ENCODE measurements around the gene IGFALS. TPM values are rescaled to one million over a fixed set of nuclear protein-coding genes. Genes with fewer than 3 reads are reported as not detected.
A peak's percentile ranks its signal among the peaks of the same experiment; 100 is the strongest.

Gene IGFALS
- total RNA-seq, 1 experiment from 2014 or later, result not detected

GRCh38 chr16:1777375-1778199, 15.9 kb downstream of the IGFALS start:
- CTCF ChIA-PET, result interaction anchor here (0.5 kb wide), 1 partner anchor 109 kb away, joined by 4 read pairs; no protein-coding TSS in a partner anchor
- no TSS peak for BruUV-seq (replicated peaks)
- Mint-ChIP-seq H3K36me3 (ENCODE audit: insufficient read depth, unreplicated experiment) (peaks cover 100% of the 10 kb centered on the region), H3K4me3 (ENCODE audit: low read depth, unreplicated experiment) (no peak overlapping the region), H3K4me1 (ENCODE audit: low read depth, unreplicated experiment) (peaks cover 13% of the 10 kb centered on the region), H3K9me3 (ENCODE audit: low read depth, unreplicated experiment) (no peaks in the 10 kb centered on the region), H3K27ac (ENCODE audit: unreplicated experiment) (no peak overlapping the region), H3K27me3 (ENCODE audit: unreplicated experiment) (no peaks in the 10 kb centered on the region)
- intact Hi-C loops (cut with micrococcal nuclease; ENCODE audit: unreplicated experiment), result no loop called here
- no peak for TF ChIP-seq CTCF (IDR thresholded peaks at IDR 0.05; ENCODE audit: unreplicated experiment)
- no peak for DNase-seq

- no peak for DNase-seq
- no peaks in the 10 kb centered on the region for H3K27me3 Mint-ChIP-seq (ENCODE audit: unreplicated experiment)
- BruUV-seq (replicated peaks), result no TSS peak
- TF ChIP-seq CTCF (IDR thresholded peaks at IDR 0.05; ENCODE audit: unreplicated experiment), result no peak
- peaks cover 100% of the 10 kb centered on the region for H3K36me3 Mint-ChIP-seq (ENCODE audit: insufficient read depth, unreplicated experiment)
- CTCF ChIA-PET, result interaction anchor here (0.7 kb wide), 1 partner anchor 79 kb away, joined by 3 read pairs; no protein-coding TSS in a partner anchor
- intact Hi-C loops (cut with micrococcal nuclease; ENCODE audit: unreplicated experiment), result no loop called here
- H3K27ac Mint-ChIP-seq (ENCODE audit: unreplicated experiment), result peak overlapping the region; percentile 61
- H3K4me1 Mint-ChIP-seq (ENCODE audit: low read depth, unreplicated experiment), result peaks cover 13% of the 10 kb centered on the region
- no peak overlapping the region for H3K4me3 Mint-ChIP-seq (ENCODE audit: low read depth, unreplicated experiment)
- no peaks in the 10 kb centered on the region for H3K9me3 Mint-ChIP-seq (ENCODE audit: low read depth, unreplicated experiment)
These were observed 16.5 kb downstream of the IGFALS start for GRCh38 chr16:1776991-1777374.

GRCh38 chr16:1776672-1776955, 16.9 kb downstream of the IGFALS start:
- no peaks in the 10 kb centered on the region for H3K27me3 Mint-ChIP-seq (ENCODE audit: unreplicated experiment)
- no peaks in the 10 kb centered on the region for H3K9me3 Mint-ChIP-seq (ENCODE audit: low read depth, unreplicated experiment)
- intact Hi-C loops (cut with micrococcal nuclease; ENCODE audit: unreplicated experiment), result no loop called here
- peak overlapping the region; percentile 61 for H3K27ac Mint-ChIP-seq (ENCODE audit: unreplicated experiment)
- H3K36me3 Mint-ChIP-seq (ENCODE audit: insufficient read depth, unreplicated experiment), result peaks cover 100% of the 10 kb centered on the region
- CTCF ChIA-PET, result interaction anchor here (0.7 kb wide), 1 partner anchor 79 kb away, joined by 3 read pairs; no protein-coding TSS in a partner anchor
- no peak overlapping the region for H3K4me3 Mint-ChIP-seq (ENCODE audit: low read depth, unreplicated experiment)
- TF ChIP-seq CTCF (IDR thresholded peaks at IDR 0.05; ENCODE audit: unreplicated experiment), result no peak
- BruUV-seq (replicated peaks), result TSS peak; percentile 2
- peaks cover 10% of the 10 kb centered on the region for H3K4me1 Mint-ChIP-seq (ENCODE audit: low read depth, unreplicated experiment)
- no peak for DNase-seq

- intact Hi-C loops (cut with micrococcal nuclease; ENCODE audit: unreplicated experiment), result no loop called here
- Mint-ChIP-seq H3K9me3 (ENCODE audit: low read depth, unreplicated experiment) (no peaks in the 10 kb centered on the region), H3K27ac (ENCODE audit: unreplicated experiment) (peak overlapping the region; percentile 61), H3K27me3 (ENCODE audit: unreplicated experiment) (no peaks in the 10 kb centered on the region), H3K4me1 (ENCODE audit: low read depth, unreplicated experiment) (peaks cover 4% of the 10 kb centered on the region), H3K4me3 (ENCODE audit: low read depth, unreplicated experiment) (no peak overlapping the region), H3K36me3 (ENCODE audit: insufficient read depth, unreplicated experiment) (peaks cover 100% of the 10 kb centered on the region)
- no peak for DNase-seq
- CTCF ChIA-PET, result interaction anchor here (0.6 to 0.7 kb wide), 2 partner anchors 78 to 588 kb away, joined by 3 to 4 read pairs; no protein-coding TSS in a partner anchor
- TF ChIP-seq CTCF (IDR thresholded peaks at IDR 0.05; ENCODE audit: unreplicated experiment), result no peak
- BruUV-seq (replicated peaks), result no TSS peak
These were observed 17.4 kb downstream of the IGFALS start for GRCh38 chr16:1775846-1776671.

Data from Calu3 (cell line).